ENCODE results near the gene FTO.

The FTO gene

GRCh38 chr16:53999841-54000240 is 295.9 kb downstream of the FTO start:
- no peak overlapping the region for H3K4me3 ChIP-seq (ENCODE audit: low read depth, low read length)
- TF ChIP-seq, protein P1, sequence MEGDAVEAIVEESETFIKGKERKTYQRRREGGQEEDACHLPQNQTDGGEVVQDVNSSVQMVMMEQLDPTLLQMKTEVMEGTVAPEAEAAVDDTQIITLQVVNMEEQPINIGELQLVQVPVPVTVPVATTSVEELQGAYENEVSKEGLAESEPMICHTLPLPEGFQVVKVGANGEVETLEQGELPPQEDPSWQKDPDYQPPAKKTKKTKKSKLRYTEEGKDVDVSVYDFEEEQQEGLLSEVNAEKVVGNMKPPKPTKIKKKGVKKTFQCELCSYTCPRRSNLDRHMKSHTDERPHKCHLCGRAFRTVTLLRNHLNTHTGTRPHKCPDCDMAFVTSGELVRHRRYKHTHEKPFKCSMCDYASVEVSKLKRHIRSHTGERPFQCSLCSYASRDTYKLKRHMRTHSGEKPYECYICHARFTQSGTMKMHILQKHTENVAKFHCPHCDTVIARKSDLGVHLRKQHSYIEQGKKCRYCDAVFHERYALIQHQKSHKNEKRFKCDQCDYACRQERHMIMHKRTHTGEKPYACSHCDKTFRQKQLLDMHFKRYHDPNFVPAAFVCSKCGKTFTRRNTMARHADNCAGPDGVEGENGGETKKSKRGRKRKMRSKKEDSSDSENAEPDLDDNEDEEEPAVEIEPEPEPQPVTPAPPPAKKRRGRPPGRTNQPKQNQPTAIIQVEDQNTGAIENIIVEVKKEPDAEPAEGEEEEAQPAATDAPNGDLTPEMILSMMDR (IDR thresholded peaks at IDR 0.05; ENCODE audit: insufficient read depth, low read depth, low read length, missing control alignments): no peak
- DNase-seq (ENCODE audit: low read depth): no peak

DNA sequence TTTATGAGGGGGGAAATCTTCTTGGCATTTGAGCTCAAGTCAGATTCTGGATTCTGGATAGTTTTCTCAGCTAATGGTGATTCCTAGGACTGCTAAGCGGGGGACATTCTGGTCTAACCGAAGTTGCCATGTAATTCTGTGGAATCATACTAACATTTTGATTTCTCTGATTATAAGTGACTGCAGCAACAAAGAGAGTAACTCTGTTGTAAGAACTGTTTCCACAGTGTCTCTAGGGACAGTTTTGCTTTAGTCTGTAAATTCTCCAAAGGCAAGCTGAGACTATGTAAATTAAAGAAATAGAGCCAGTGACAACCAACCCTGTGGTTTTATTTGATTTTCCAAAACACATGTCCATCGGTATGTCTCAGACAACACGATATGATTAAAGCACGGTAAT is 296.4 kb downstream of the FTO start:
- DNase-seq (ENCODE audit: low read depth): no peak
- TF ChIP-seq, protein P1 (IDR thresholded peaks at IDR 0.05; ENCODE audit: insufficient read depth, low read depth, low read length, missing control alignments): no peak
- H3K4me3 ChIP-seq (ENCODE audit: low read depth, low read length): no peak overlapping the region

GRCh38 chr16:54006693-54007092 is 302.7 kb downstream of the FTO start:
- no peak overlapping the region for H3K4me3 ChIP-seq (ENCODE audit: low read depth, low read length)
- no peak for DNase-seq (ENCODE audit: low read depth)
- TF ChIP-seq, protein P1 (IDR thresholded peaks at IDR 0.05; ENCODE audit: insufficient read depth, low read depth, low read length, missing control alignments): no peak

DNA sequence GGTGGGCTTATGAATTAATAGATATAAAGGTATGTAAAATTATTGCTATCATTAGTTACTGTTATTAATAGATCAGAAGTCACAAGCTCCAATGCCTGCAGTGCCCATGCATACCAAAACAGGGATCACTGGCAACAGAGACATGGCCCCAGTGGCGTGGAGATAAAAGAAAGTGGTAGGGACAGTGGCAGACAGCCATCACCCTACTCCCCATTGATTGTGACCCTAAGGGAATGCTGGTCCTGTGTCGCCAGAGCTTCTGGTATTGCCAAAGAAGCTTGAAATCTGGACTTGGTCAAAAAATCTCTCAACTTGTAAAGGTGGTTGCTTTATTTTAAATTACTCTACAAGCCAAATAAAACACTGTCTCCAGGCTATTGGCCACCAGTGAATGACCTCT is 303.5 kb downstream of the FTO start:
- no peak overlapping the region for H3K4me3 ChIP-seq (ENCODE audit: low read depth, low read length)
- TF ChIP-seq, protein P1 (IDR thresholded peaks at IDR 0.05; ENCODE audit: insufficient read depth, low read depth, low read length, missing control alignments): no peak

GRCh38 chr16:54009464-54010176 is 305.7 kb downstream of the FTO start:
- TF ChIP-seq, protein P1 (IDR thresholded peaks at IDR 0.05; ENCODE audit: insufficient read depth, low read depth, low read length, missing control alignments): no peak
- DNase-seq (ENCODE audit: low read depth): no peak
- H3K4me3 ChIP-seq (ENCODE audit: low read depth, low read length): no peak overlapping the region

More for the DNA sequence above, 303.5 kb downstream of the FTO start:
- DNase-seq (ENCODE audit: low read depth): no peak

DNA sequence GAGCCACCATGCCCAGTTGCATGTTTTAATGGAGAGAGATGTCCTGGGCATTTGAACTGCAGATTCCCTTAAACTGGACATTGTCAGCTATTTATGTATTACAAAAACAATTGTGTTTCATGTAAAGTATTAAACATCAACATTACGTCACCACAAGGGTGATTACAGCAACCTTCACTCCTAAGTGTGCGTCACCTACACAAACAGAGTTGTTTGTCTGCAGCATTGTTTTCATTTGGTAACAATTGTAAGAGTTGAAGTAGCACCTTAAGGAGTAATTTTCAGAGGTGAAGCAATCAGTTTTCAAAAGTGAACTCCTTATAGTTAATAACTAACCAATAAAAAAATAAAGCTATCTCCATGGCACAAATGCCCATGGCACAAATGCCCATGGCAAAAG is 311.2 kb downstream of the FTO start:
- TF ChIP-seq, protein P1 (IDR thresholded peaks at IDR 0.05; ENCODE audit: insufficient read depth, low read depth, low read length, missing control alignments): no peak
- no peak for DNase-seq (ENCODE audit: low read depth)
- no peak overlapping the region for H3K4me3 ChIP-seq (ENCODE audit: low read depth, low read length)

- no peak for DNase-seq (ENCODE audit: low read depth)
- TF ChIP-seq, protein P1 (IDR thresholded peaks at IDR 0.05; ENCODE audit: insufficient read depth, low read depth, low read length, missing control alignments): no peak
- no peak overlapping the region for H3K4me3 ChIP-seq (ENCODE audit: low read depth, low read length)
Measured at GRCh38 chr16:54022362-54022761, 318.4 kb downstream of the FTO start.

Measured in GM12865 (cell line).